HepG2 (cell line): ENCODE measurements around the gene PEMT. TPM values are rescaled to one million over a fixed set of nuclear protein-coding genes. Genes with fewer than 3 reads are reported as not detected.
A peak's percentile ranks its signal among the peaks of the same experiment; 100 is the strongest.

Source experiments
- AHDC1 ChIP-seq: sonication (generic); formaldehyde crosslinking; IDR thresholded peaks from 2 replicates; pipeline ENCODE4 v1.5.1; 2020; ENCODE audit warnings: mild to moderate bottlenecking, missing genetic modification reagents, borderline replicate concordance
- AHR ChIP-seq: IDR thresholded peaks from 2 replicates; pipeline ENCODE4 v1.6.1; 2018; ENCODE audit warnings: missing genetic modification reagents, missing compliant biosample characterization
- BCL3 ChIP-seq: sonication (generic); formaldehyde crosslinking; IDR thresholded peaks from 2 replicates; pipeline ENCODE4 v1.5.1; 2020; ENCODE audit warnings: mild to moderate bottlenecking, missing genetic modification reagents, moderate library complexity
- HIC2 ChIP-seq: sonication (generic); formaldehyde crosslinking; IDR thresholded peaks from 2 replicates; pipeline ENCODE4 v1.9.0; 2022; ENCODE audit warnings: low read depth, missing genetic modification reagents
- HNRNPK ChIP-seq: fragments of 200-400 bp; formaldehyde crosslinking; IDR thresholded peaks from 2 replicates; pipeline ENCODE4 v1.6.1; 2018; ENCODE audit warnings: low read length, low read depth, moderate library complexity, mild to moderate bottlenecking; ENCODE audit not compliant: poor library complexity, severe bottlenecking
- KDM1A ChIP-seq: IDR thresholded peaks from 2 replicates; pipeline ENCODE4 v1.6.1; 2016; ENCODE audit warnings: missing compliant biosample characterization
- KDM6A ChIP-seq: IDR thresholded peaks from 2 replicates; pipeline ENCODE4 v1.6.1; 2016; ENCODE audit warnings: low read depth
- MTA3 ChIP-seq: sonication (generic); formaldehyde crosslinking; IDR thresholded peaks from 2 replicates; pipeline ENCODE4 v1.4.0; 2020; ENCODE audit warnings: missing genetic modification reagents
- NR2C2 ChIP-seq: sonication (generic); formaldehyde crosslinking; IDR thresholded peaks from 2 replicates; pipeline ENCODE4 v1.4.0; 2020; ENCODE audit warnings: missing genetic modification reagents, mild to moderate bottlenecking, moderate library complexity, borderline replicate concordance
- PCBP2 ChIP-seq: fragments of 200-400 bp; formaldehyde crosslinking; optimal IDR thresholded peaks from 2 replicates; pipeline ENCODE3; 2018; ENCODE audit warnings: low read length, low read depth; ENCODE audit not compliant: poor library complexity, severe bottlenecking
- SMARCC2 ChIP-seq: fragments of 450-650 bp; IDR thresholded peaks from 2 replicates; pipeline ENCODE4 v1.6.1; 2017; ENCODE audit warnings: antibody characterized with exemption, mild to moderate bottlenecking
- SP4 ChIP-seq: sonication (generic); formaldehyde crosslinking; IDR thresholded peaks from 2 replicates; pipeline ENCODE4 v1.8.1; 2023; ENCODE audit warnings: mild to moderate bottlenecking, missing genetic modification reagents
- YY1 ChIP-seq: IDR thresholded peaks from 2 replicates; pipeline ENCODE4 v1.6.1; 2011; ENCODE audit warnings: low read length, low read depth, moderate library complexity, mild to moderate bottlenecking; ENCODE audit not compliant: insufficient read depth, insufficient replicate concordance
- ZBTB42 ChIP-seq: sonication (generic); formaldehyde crosslinking; IDR thresholded peaks from 2 replicates; pipeline ENCODE4 v1.5.0; 2020; ENCODE audit warnings: mild to moderate bottlenecking, missing genetic modification reagents
- ZFP62 ChIP-seq: sonication (generic); formaldehyde crosslinking; IDR thresholded peaks from 2 replicates; pipeline ENCODE4 v1.4.0; 2020; ENCODE audit warnings: missing genetic modification reagents
- ZNF446 ChIP-seq: sonication (generic); formaldehyde crosslinking; IDR thresholded peaks from 2 replicates; pipeline ENCODE4 v1.5.0; 2020; ENCODE audit warnings: mild to moderate bottlenecking, missing genetic modification reagents
- ZNF460 ChIP-seq: sonication (generic); formaldehyde crosslinking; IDR thresholded peaks from 2 replicates; pipeline ENCODE4 v1.5.1; 2020; ENCODE audit warnings: missing genetic modification reagents, mild to moderate bottlenecking, borderline replicate concordance
- ZNF513 ChIP-seq: sonication (generic); formaldehyde crosslinking; conservative IDR thresholded peaks from 2 replicates; pipeline ENCODE4 v1.5.0; 2020; ENCODE audit warnings: missing genetic modification reagents
- ZNF598 ChIP-seq: sonication (generic); formaldehyde crosslinking; IDR thresholded peaks from 2 replicates; pipeline ENCODE4 v1.5.1; 2020; ENCODE audit warnings: mild to moderate bottlenecking, missing genetic modification reagents, borderline replicate concordance
- polyA plus RNA-seq, 8 experiments: library from polyadenylated mRNA; depleted of rRNA in 3 of 8; stranded (reverse) in 7 of 8; unstranded in 1 of 8; fragments of >200 nt; fragmentation: Illumina TruSeq in 4 of 8; extraction: Trizol in 4 of 8; gene quantifications; 2 replicates each; pipeline versions ENCODE4 v1.2.1 to v1.2.3, GENCODE V29; 2011 to 2016; ENCODE audit warnings: low read depth in 4 of 8, missing spikeins in 1 of 8, mixed read lengths in 1 of 8; ENCODE audit not compliant: insufficient read depth in 1 of 8
- total RNA-seq, 5 experiments: library from RNA; depleted of rRNA; stranded (reverse); fragments of >200 nt; fragmentation: Illumina TruSeq; extraction: Trizol; gene quantifications; 2 replicates each; pipeline ENCODE4 v1.2.3, GENCODE V29; 2016; ENCODE audit warnings: low read depth in 1 of 5

The PEMT gene
- total and polyA plus RNA-seq, 2 of the 13 experiments (the other 11 are each of a cell fraction or from before 2014, with no cell fraction given) = 31.7 to 43.6 TPM

- TF ChIP-seq AHDC1 (CRISPR knock-in tag) (peak; percentile 61; the same call in 1 of the 2 replicates), YY1 (peak; percentile 13), SMARCC2 (no peak), KDM1A (no peak), ZNF513 (CRISPR knock-in tag) (no peak), HNRNPK (no peak), ZFP62 (CRISPR knock-in tag) (no peak), NR2C2 (CRISPR knock-in tag) (no peak), SP4 (CRISPR knock-in tag) (0 out of 2 replicates have a peak, but pooled peaks have one; percentile 68), ZBTB42 (CRISPR knock-in tag) (0 out of 2 replicates have a peak, but pooled peaks have one; percentile 41), AHR (CRISPR knock-in tag) (no peak), MTA3 (CRISPR knock-in tag) (no peak), BCL3 (CRISPR knock-in tag) (peak; percentile 59; the same call in 1 of the 2 replicates), ZNF446 (no peak), KDM6A (CRISPR knock-in tag) (peak; percentile 79), ZNF598 (no peak), HIC2 (CRISPR knock-in tag) (no peak; the same call in 1 of the 2 replicates), ZNF460 (CRISPR knock-in tag) (no peak), PCBP2 (no peak)
Measured at GRCh38 chr17:17462048-17462824, 129.3 kb downstream of the PEMT start (continued).
